HEK293 (cell line): ENCODE results near the gene NECAB2.

Experiments
- CTCF ChIA-PET: fragments of 350-600 bp; formaldehyde crosslinking; extraction: SDS; loops from one replicate; lab custom pipeline; 2021; ENCODE audit warnings: antibody characterized with exemption; lab: Yijun Ruan, JAX
- POLR2A ChIA-PET: fragments of 300-600 bp; formaldehyde crosslinking; extraction: SDS; loops from one replicate; lab custom pipeline; 2020; ENCODE audit warnings: antibody characterized with exemption, inconsistent platforms; lab: Yijun Ruan, JAX
- H3K27ac ChIP-seq: fragments of 200-500 bp; sonication (Bioruptor generic); 2 replicates; pipeline ENCODE4 v1.5.1; 2014; ENCODE audit warnings: low read depth, low read length, control low read depth, inconsistent platforms; ENCODE audit errors: extremely low read depth
- H3K36me3 ChIP-seq, 2 experiments: fragments of 200-500 bp in 1 of 2; sonication (Bioruptor generic) in 1 of 2; 1 replicate in 1 of 2; 2 replicates in 1 of 2; pipeline ENCODE4 v1.5.1; 2014 to 2017; ENCODE audit warnings: inconsistent platforms in 2 of 2, low read length in 2 of 2; ENCODE audit not compliant: control insufficient read depth in 2 of 2, insufficient read depth in 1 of 2
- H3K4me1 ChIP-seq: fragments of 200-500 bp; sonication (Bioruptor generic); 2 replicates; pipeline ENCODE4 v1.5.1; 2014; ENCODE audit warnings: mild to moderate bottlenecking, low read length, inconsistent platforms; ENCODE audit not compliant: control insufficient read depth, insufficient read depth
- H3K4me3 ChIP-seq: 2 replicates; pipeline ENCODE4 v1.5.1; 2011; ENCODE audit warnings: low read depth, mild to moderate bottlenecking, control low read depth, low read length, moderate library complexity
- H3K9me3 ChIP-seq: fragments of 200-500 bp; sonication (Bioruptor generic); 2 replicates; pipeline ENCODE4 v1.5.1; 2014; ENCODE audit warnings: low read depth, low read length, inconsistent platforms; ENCODE audit not compliant: control insufficient read depth, insufficient read depth
- KLF9 ChIP-seq: fragments of 450-650 bp; formaldehyde crosslinking; IDR thresholded peaks from 2 replicates; pipeline ENCODE4 v1.5.1; 2016; ENCODE audit warnings: missing biosample characterization, missing genetic modification characterization, low read depth
- MEIS1 ChIP-seq: sonication (generic); formaldehyde crosslinking; IDR thresholded peaks from 2 replicates; pipeline ENCODE4 v1.8.1; 2022; ENCODE audit warnings: missing genetic modification reagents, mild to moderate bottlenecking, borderline replicate concordance
- PRDM10 ChIP-seq: fragments of 450-650 bp; formaldehyde crosslinking; IDR thresholded peaks from 2 replicates; pipeline ENCODE4 v1.5.1; 2016; ENCODE audit warnings: missing biosample characterization, missing genetic modification characterization
- WT1 ChIP-seq: fragments of 450-650 bp; formaldehyde crosslinking; IDR thresholded peaks from 2 replicates; pipeline ENCODE4 v1.5.1; 2016; ENCODE audit warnings: missing biosample characterization, missing genetic modification characterization
- ZNF239 ChIP-seq: fragments of 450-650 bp; formaldehyde crosslinking; IDR thresholded peaks from 2 replicates; pipeline ENCODE4 v1.5.1; 2016; ENCODE audit warnings: missing biosample characterization, missing genetic modification characterization
- ZNF513 ChIP-seq: fragments of 450-650 bp; IDR thresholded peaks from 2 replicates; pipeline ENCODE4 v1.5.1; 2018; ENCODE audit warnings: missing biosample characterization, missing genetic modification characterization
- ZNF560 ChIP-seq: fragments of 450-650 bp; formaldehyde crosslinking; IDR thresholded peaks from 2 replicates; pipeline ENCODE4 v1.5.1; 2017; ENCODE audit warnings: missing biosample characterization, missing genetic modification characterization, borderline replicate concordance
- ZNF658 ChIP-seq: fragments of 450-650 bp; formaldehyde crosslinking; IDR thresholded peaks from 2 replicates; pipeline ENCODE4; 2016; ENCODE audit warnings: missing biosample characterization, missing genetic modification characterization
- ZNF768 ChIP-seq: fragments of 450-650 bp; formaldehyde crosslinking; IDR thresholded peaks from 2 replicates; pipeline ENCODE4 v1.5.1; 2018; ENCODE audit warnings: missing biosample characterization, mild to moderate bottlenecking, missing genetic modification characterization
- ZSCAN5A ChIP-seq: fragments of 450-650 bp; formaldehyde crosslinking; IDR thresholded peaks from 2 replicates; pipeline ENCODE4 v1.5.1; 2016; ENCODE audit warnings: missing biosample characterization, missing genetic modification characterization

The NECAB2 gene

GRCh38 chr16:83957296-83957855 is 10.7 kb upstream of the NECAB2 start (continued):
- TF ChIP-seq ZNF513 (tag by site-specific recombination) (no peak), ZNF658 (no peak), PRDM10 (tag by site-specific recombination) (no peak), ZSCAN5A (tag by site-specific recombination) (no peak)

- TF ChIP-seq ZNF560 (no peak), WT1 (no peak)
- CTCF ChIA-PET = interaction anchor here (0.6 to 7.4 kb wide), 7 partner anchors 90 to 401 kb away, joined by 3 to 174 read pairs (median 4); no protein-coding TSS in a partner anchor
- H3K27ac ChIP-seq = no peak overlapping the region
- POLR2A ChIA-PET = no interaction called here
- H3K9me3 ChIP-seq = no peaks in the 10 kb centered on the region
- H3K36me3 ChIP-seq = no peaks in the 10 kb centered on the region
- no peaks in the 10 kb centered on the region; the same call in 1 of the 2 replicates for H3K4me1 ChIP-seq
- H3K4me3 ChIP-seq = no peak overlapping the region
Observed at GRCh38 chr16:83958137-83958845, 9.8 kb upstream of the NECAB2 start.

- ChIA-PET CTCF (interaction anchor here (0.7 to 7.4 kb wide), 4 partner anchors 12 to 320 kb away, joined by 3 to 174 read pairs (median 3); no protein-coding TSS in a partner anchor), POLR2A (no interaction called here)
- Histone ChIP-seq H3K36me3 (no peaks in the 10 kb centered on the region), H3K4me1 (no peaks in the 10 kb centered on the region), H3K9me3 (no peaks in the 10 kb centered on the region), H3K27ac (no peak overlapping the region), H3K4me3 (no peak overlapping the region)
- TF ChIP-seq KLF9 (tag by site-specific recombination) (no peak), ZNF768 (tag by site-specific recombination) (0 out of 2 replicates have a peak, but pooled peaks have one; percentile 25)
Observed at GRCh38 chr16:83958846-83959565, 9.0 kb upstream of the NECAB2 start.

- Histone ChIP-seq H3K27ac (no peak overlapping the region), H3K4me3 (no peak overlapping the region), H3K9me3 (no peaks in the 10 kb centered on the region), H3K36me3 (no peaks in the 10 kb centered on the region), H3K4me1 (no peaks in the 10 kb centered on the region)
- ChIA-PET CTCF (interaction anchor here (0.6 to 7.4 kb wide), 6 partner anchors 11 to 319 kb away, joined by 3 to 174 read pairs (median 3); no protein-coding TSS in a partner anchor), POLR2A (no interaction called here)
- no peak for TF ChIP-seq MEIS1 (CRISPR knock-in tag)
- TF ChIP-seq ZNF239 (tag by site-specific recombination) = peak; percentile 98
Observed at GRCh38 chr16:83959656-83960434, 8.2 kb upstream of the NECAB2 start.
